ENCODE measurements around the gene GPR107.

The GPR107 gene

GRCh38 chr9:130119519-130120298 is 66.0 kb downstream of the GPR107 start:
- TF ChIP-seq CTCF (IDR thresholded peaks at IDR 0.05), result no peak

- no peak for TF ChIP-seq CTCF (IDR thresholded peaks at IDR 0.05)
Measured at GRCh38 chr9:130120299-130120587, 66.5 kb downstream of the GPR107 start.

- TF ChIP-seq CTCF (IDR thresholded peaks at IDR 0.05), result no peak
Measured at GRCh38 chr9:130120832-130121231, 67.1 kb downstream of the GPR107 start.

GRCh38 chr9:130122456-130122855 is 68.8 kb downstream of the GPR107 start:
- no peak for TF ChIP-seq CTCF (IDR thresholded peaks at IDR 0.05)

- TF ChIP-seq CTCF (IDR thresholded peaks at IDR 0.05), result no peak
Measured at GRCh38 chr9:130124085-130124860, 70.6 kb downstream of the GPR107 start.

GRCh38 chr9:130126721-130127433 is 73.2 kb downstream of the GPR107 start:
- TF ChIP-seq CTCF (IDR thresholded peaks at IDR 0.05), result no peak

- no peak for TF ChIP-seq CTCF (IDR thresholded peaks at IDR 0.05)
Measured at GRCh38 chr9:130128251-130128650, 74.5 kb downstream of the GPR107 start.

Measured in LNCAP (cell line).